HepG2 (cell line): ENCODE measurements around the gene SSPN. TPM values are rescaled to one million over a fixed set of nuclear protein-coding genes. Genes with fewer than 3 reads are reported as not detected.

ENCODE experiments used
- ATAC-seq: fragments of 200-7000 bp; cut with Tn5 transposase; 3 replicates; pipeline ENCODE4 v1.9.1; 2020; ENCODE audit warnings: mild to moderate bottlenecking, moderate library complexity
- BruUV-seq: library from RNA; stranded (reverse); fragments of 400-500 nt; replicated peaks from 2 replicates; lab custom pipeline; 2021; lab: Mats Ljungman, UMichigan
- CTCF ChIA-PET: fragments of 300-600 bp; formaldehyde crosslinking; extraction: SDS; loops from one replicate; lab custom pipeline; 2021; ENCODE audit warnings: low total read pairs, inconsistent platforms, low intra/inter-chr PET ratio; lab: Yijun Ruan, JAX
- POLR2A ChIA-PET: fragments of 350-600 bp; sonication (Branson Sonifier 250); formaldehyde crosslinking; loops from one replicate; lab custom pipeline; 2020; ENCODE audit warnings: antibody characterized with exemption, inconsistent platforms; lab: Yijun Ruan, JAX
- DNase-seq: peaks from one replicate; pipeline ENCODE4 v3.0.0-alpha.2; 2015; ENCODE audit warnings: low spot score
- FAIRE-seq: peaks from 3 replicates; lab custom pipeline; 2011; peaks lifted over from hg19 to GRCh38; lab: Jason Lieb, UNC
- H2AFZ ChIP-seq: one replicate; pipeline ENCODE4 v1.6.1; 2011; ENCODE audit warnings: low read length, inconsistent platforms
- H3K27ac ChIP-seq: fragments of 300-600 bp; 3 replicates; pipeline ENCODE4 v1.8.0; 2011; ENCODE audit warnings: mixed run types, mild to moderate bottlenecking, mixed read lengths, low read length, inconsistent platforms; ENCODE audit not compliant: insufficient read depth; ENCODE audit errors: extremely low read length
- H3K27me3 ChIP-seq, 2 experiments: fragments of 200-600 bp in 1 of 2; 2 replicates in 1 of 2; 3 replicates in 1 of 2; pipeline versions ENCODE4 v1.6.0 to v1.8.0; 2011; ENCODE audit warnings: low read length in 2 of 2, mild to moderate bottlenecking in 2 of 2, moderate library complexity in 2 of 2, inconsistent platforms in 1 of 2; ENCODE audit not compliant: insufficient read depth in 2 of 2, control insufficient read depth in 1 of 2
- H3K36me3 ChIP-seq, 2 experiments: fragments of 200-600 bp in 1 of 2; replicated peaks in 1 of 2; 2 replicates in 1 of 2; 3 replicates in 1 of 2; pipeline versions ENCODE4 v1.5.1 to v1.8.0; 2011; ENCODE audit warnings: low read length in 2 of 2, inconsistent platforms in 1 of 2; ENCODE audit not compliant: insufficient read depth in 2 of 2, control insufficient read depth in 1 of 2
- H3K4me1 ChIP-seq: 2 replicates; pipeline ENCODE4 v1.5.1; 2012; ENCODE audit warnings: low read length, inconsistent platforms; ENCODE audit not compliant: insufficient read depth
- H3K4me2 ChIP-seq: 2 replicates; pipeline ENCODE4 v1.6.0; 2011; ENCODE audit warnings: low read depth, low read length, inconsistent platforms
- H3K4me3 ChIP-seq, 3 experiments: fragments of 200-600 bp in 1 of 3; sonication (generic), shearing (Covaris generic) in 1 of 3; replicated peaks in 1 of 3; 2 replicates each; pipeline ENCODE4 v1.5.1; 2011 to 2016; ENCODE audit warnings: low read length in 3 of 3, inconsistent platforms in 2 of 3, low read depth in 2 of 3, mild to moderate bottlenecking in 2 of 3, control low read depth in 1 of 3, mixed read lengths in 1 of 3; ENCODE audit not compliant: insufficient read depth in 1 of 3
- H3K79me2 ChIP-seq: one replicate; pipeline ENCODE4 v1.6.1; 2011; ENCODE audit warnings: low read length, inconsistent platforms; ENCODE audit not compliant: insufficient read depth
- H3K9ac ChIP-seq: 2 replicates; pipeline ENCODE4 v1.6.0; 2011; ENCODE audit warnings: mild to moderate bottlenecking, low read depth, low read length, inconsistent platforms; ENCODE audit not compliant: insufficient read depth
- H3K9me3 ChIP-seq: 2 replicates; pipeline ENCODE4 v1.5.1; 2012; ENCODE audit warnings: mild to moderate bottlenecking, low read length
- H4K20me1 ChIP-seq: 2 replicates; pipeline ENCODE4 v1.6.0; 2011; ENCODE audit warnings: inconsistent platforms, mild to moderate bottlenecking, low read length, moderate library complexity; ENCODE audit not compliant: insufficient read depth
- EHMT2 ChIP-seq: fragments of 200-600 bp; sonication (generic); IDR thresholded peaks from 2 replicates; pipeline ENCODE4 v1.7.0; 2017; ENCODE audit warnings: antibody characterized with exemption, low read depth, low read length, borderline replicate concordance
- FOXJ3 ChIP-seq: sonication (generic); formaldehyde crosslinking; IDR thresholded peaks from 2 replicates; pipeline ENCODE4 v1.4.0; 2020; ENCODE audit warnings: missing genetic modification reagents, mild to moderate bottlenecking, borderline replicate concordance
- NR2F1 ChIP-seq, 2 experiments: fragments of 450-650 bp in 1 of 2; formaldehyde crosslinking in 1 of 2; IDR thresholded peaks; 2 replicates each; pipeline versions ENCODE4 v1.5.0 to v1.6.1; 2016 to 2020; ENCODE audit warnings: mild to moderate bottlenecking in 1 of 2, missing compliant biosample characterization in 1 of 2, missing genetic modification reagents in 1 of 2, moderate library complexity in 1 of 2
- RARA ChIP-seq: IDR thresholded peaks from 2 replicates; pipeline ENCODE4 v1.6.1; 2016; ENCODE audit warnings: missing genetic modification reagents, missing compliant biosample characterization
- ZBTB3 ChIP-seq: sonication (generic); formaldehyde crosslinking; IDR thresholded peaks from 2 replicates; pipeline ENCODE4 v1.4.0; 2020; ENCODE audit warnings: low read depth, mild to moderate bottlenecking, moderate library complexity, missing genetic modification reagents, borderline replicate concordance
- ZBTB8A ChIP-seq: sonication (generic); formaldehyde crosslinking; IDR thresholded peaks from 2 replicates; pipeline ENCODE4 v1.4.0; 2020; ENCODE audit warnings: mild to moderate bottlenecking, low read depth, missing genetic modification reagents, borderline replicate concordance
- ZNF12 ChIP-seq: sonication (generic); formaldehyde crosslinking; IDR thresholded peaks from 2 replicates; pipeline ENCODE4 v1.5.0; 2020; ENCODE audit warnings: missing genetic modification reagents
- ZNF260 ChIP-seq: sonication (generic); formaldehyde crosslinking; IDR thresholded peaks from 2 replicates; pipeline ENCODE4 v1.4.0; 2020; ENCODE audit warnings: missing genetic modification reagents, low read depth, mild to moderate bottlenecking, borderline replicate concordance
- ZNF441 ChIP-seq: sonication (generic); formaldehyde crosslinking; IDR thresholded peaks from 2 replicates; pipeline ENCODE4 v1.7.0; 2021; ENCODE audit warnings: missing genetic modification reagents, borderline replicate concordance
- ZNF451 ChIP-seq: sonication (generic); formaldehyde crosslinking; IDR thresholded peaks from 2 replicates; pipeline ENCODE4 v1.5.0; 2020; ENCODE audit warnings: mild to moderate bottlenecking, missing genetic modification reagents
- ZNF569 ChIP-seq: sonication (generic); formaldehyde crosslinking; IDR thresholded peaks from 2 replicates; pipeline ENCODE4 v1.5.0; 2020; ENCODE audit warnings: mild to moderate bottlenecking, missing genetic modification reagents, moderate library complexity, borderline replicate concordance
- in situ Hi-C: cut with HindIII; loops from 2 replicates; pipeline ENCODE4 v1.10.0; 2017; ENCODE audit warnings: low pct_unique_long_range_greater_than_20kb; ENCODE audit not compliant: extremely low pct_ligation_motif_present
- intact Hi-C: fragments of 100-400 bp; cut with micrococcal nuclease; formaldehyde crosslinking; loops from one replicate; pipeline ENCODE4 v1.10.0; 2022; ENCODE audit not compliant: unreplicated experiment
- polyA plus RNA-seq, 8 experiments: library from polyadenylated mRNA; depleted of rRNA in 3 of 8; stranded (reverse) in 7 of 8; unstranded in 1 of 8; fragments of >200 nt; fragmentation: Illumina TruSeq in 4 of 8; extraction: Trizol in 4 of 8; gene quantifications; 2 replicates each; pipeline versions ENCODE4 v1.2.1 to v1.2.3, GENCODE V29; 2011 to 2016; ENCODE audit warnings: low read depth in 4 of 8, missing spikeins in 1 of 8, mixed read lengths in 1 of 8; ENCODE audit not compliant: insufficient read depth in 1 of 8
- total RNA-seq, 5 experiments: library from RNA; depleted of rRNA; stranded (reverse); fragments of >200 nt; fragmentation: Illumina TruSeq; extraction: Trizol; gene quantifications; 2 replicates each; pipeline ENCODE4 v1.2.3, GENCODE V29; 2016; ENCODE audit warnings: low read depth in 1 of 5
- TF ChIP-seq, protein P1 (sequence below): sonication (generic); formaldehyde crosslinking; IDR thresholded peaks from one replicate; pipeline ENCODE4 v1.5.1; 2020; ENCODE audit warnings: mild to moderate bottlenecking, missing genetic modification reagents; ENCODE audit errors: not compliant biosample characterization
- TF ChIP-seq, protein P2 (sequence below): sonication (generic); formaldehyde crosslinking; IDR thresholded peaks from 2 replicates; pipeline ENCODE4 v1.4.0; 2020; ENCODE audit warnings: mild to moderate bottlenecking, missing genetic modification reagents

Gene SSPN
- total and polyA plus RNA-seq, 2 of the 13 experiments (the other 11 are each of a cell fraction or from before 2014, with no cell fraction given): not detected

DNA sequence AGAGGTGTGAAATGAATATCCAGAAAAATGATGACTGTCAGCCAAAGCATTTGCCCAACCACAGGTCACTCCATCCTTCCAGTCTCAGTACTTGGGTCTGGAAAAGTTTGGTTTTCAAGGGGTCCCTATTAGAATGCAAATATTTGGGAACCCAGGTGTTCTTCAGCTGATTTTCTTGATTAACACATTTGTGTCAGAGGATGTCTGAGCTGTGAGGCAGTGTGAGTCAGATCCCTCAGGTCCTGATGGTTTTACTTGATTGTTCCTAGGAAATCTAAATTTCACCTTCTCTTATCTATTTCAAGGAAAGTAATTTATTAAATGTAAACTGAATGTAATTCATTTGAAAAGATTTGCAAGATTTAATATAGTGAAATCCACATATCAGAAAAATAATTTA, 71.5 kb downstream of the SSPN start:
- intact Hi-C loops: no loop called here
- BruUV-seq: no TSS peak
- CTCF ChIA-PET: no interaction called here
- no peak for TF ChIP-seq ZNF12 (CRISPR knock-in tag)
- TF ChIP-seq FOXJ3 (CRISPR knock-in tag): no peak
- TF ChIP-seq ZNF569: no peak
- TF ChIP-seq, protein P1, sequence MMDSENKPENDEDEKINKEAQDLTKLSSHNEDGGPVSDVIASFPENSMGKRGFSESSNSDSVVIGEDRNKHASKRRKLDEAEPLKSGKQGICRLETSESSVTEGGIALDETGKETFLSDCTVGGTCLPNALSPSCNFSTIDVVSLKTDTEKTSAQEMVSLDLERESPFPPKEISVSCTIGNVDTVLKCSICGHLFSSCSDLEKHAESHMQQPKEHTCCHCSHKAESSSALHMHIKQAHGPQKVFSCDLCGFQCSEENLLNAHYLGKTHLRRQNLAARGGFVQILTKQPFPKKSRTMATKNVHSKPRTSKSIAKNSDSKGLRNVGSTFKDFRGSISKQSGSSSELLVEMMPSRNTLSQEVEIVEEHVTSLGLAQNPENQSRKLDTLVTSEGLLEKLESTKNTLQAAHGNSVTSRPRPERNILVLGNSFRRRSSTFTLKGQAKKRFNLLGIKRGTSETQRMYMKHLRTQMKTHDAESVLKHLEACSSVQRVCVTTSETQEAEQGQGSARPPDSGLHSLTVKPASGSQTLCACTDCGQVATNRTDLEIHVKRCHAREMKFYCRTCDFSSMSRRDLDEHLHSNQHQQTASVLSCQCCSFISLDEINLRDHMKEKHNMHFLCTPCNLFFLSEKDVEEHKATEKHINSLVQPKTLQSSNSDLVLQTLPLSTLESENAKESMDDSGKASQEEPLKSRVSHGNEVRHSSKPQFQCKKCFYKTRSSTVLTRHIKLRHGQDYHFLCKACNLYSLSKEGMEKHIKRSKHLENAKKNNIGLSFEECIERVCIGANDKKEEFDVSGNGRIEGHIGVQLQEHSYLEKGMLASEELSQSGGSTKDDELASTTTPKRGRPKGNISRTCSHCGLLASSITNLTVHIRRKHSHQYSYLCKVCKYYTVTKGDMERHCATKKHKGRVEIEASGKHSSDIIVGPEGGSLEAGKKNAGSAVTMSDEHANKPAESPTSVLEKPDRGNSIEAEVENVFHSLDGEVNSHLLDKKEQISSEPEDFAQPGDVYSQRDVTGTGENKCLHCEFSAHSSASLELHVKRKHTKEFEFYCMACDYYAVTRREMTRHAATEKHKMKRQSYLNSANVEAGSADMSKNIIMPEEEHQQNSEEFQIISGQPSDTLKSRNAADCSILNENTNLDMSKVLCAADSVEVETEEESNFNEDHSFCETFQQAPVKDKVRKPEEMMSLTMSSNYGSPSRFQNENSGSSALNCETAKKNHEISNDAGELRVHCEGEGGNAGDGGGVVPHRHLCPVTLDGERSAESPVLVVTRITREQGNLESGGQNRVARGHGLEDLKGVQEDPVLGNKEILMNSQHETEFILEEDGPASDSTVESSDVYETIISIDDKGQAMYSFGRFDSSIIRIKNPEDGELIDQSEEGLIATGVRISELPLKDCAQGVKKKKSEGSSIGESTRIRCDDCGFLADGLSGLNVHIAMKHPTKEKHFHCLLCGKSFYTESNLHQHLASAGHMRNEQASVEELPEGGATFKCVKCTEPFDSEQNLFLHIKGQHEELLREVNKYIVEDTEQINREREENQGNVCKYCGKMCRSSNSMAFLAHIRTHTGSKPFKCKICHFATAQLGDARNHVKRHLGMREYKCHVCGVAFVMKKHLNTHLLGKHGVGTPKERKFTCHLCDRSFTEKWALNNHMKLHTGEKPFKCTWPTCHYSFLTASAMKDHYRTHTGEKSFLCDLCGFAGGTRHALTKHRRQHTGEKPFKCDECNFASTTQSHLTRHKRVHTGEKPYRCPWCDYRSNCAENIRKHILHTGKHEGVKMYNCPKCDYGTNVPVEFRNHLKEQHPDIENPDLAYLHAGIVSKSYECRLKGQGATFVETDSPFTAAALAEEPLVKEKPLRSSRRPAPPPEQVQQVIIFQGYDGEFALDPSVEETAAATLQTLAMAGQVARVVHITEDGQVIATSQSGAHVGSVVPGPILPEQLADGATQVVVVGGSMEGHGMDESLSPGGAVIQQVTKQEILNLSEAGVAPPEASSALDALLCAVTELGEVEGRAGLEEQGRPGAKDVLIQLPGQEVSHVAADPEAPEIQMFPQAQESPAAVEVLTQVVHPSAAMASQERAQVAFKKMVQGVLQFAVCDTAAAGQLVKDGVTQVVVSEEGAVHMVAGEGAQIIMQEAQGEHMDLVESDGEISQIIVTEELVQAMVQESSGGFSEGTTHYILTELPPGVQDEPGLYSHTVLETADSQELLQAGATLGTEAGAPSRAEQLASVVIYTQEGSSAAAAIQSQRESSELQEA (CRISPR knock-in tag): no peak
- TF ChIP-seq RARA: no peak
- TF ChIP-seq EHMT2: no peak
- TF ChIP-seq ZBTB3 (CRISPR knock-in tag): no peak
- no peak for TF ChIP-seq NR2F1 (CRISPR knock-in tag; IDR thresholded peaks at IDR 0.05)
- TF ChIP-seq, protein P2, sequence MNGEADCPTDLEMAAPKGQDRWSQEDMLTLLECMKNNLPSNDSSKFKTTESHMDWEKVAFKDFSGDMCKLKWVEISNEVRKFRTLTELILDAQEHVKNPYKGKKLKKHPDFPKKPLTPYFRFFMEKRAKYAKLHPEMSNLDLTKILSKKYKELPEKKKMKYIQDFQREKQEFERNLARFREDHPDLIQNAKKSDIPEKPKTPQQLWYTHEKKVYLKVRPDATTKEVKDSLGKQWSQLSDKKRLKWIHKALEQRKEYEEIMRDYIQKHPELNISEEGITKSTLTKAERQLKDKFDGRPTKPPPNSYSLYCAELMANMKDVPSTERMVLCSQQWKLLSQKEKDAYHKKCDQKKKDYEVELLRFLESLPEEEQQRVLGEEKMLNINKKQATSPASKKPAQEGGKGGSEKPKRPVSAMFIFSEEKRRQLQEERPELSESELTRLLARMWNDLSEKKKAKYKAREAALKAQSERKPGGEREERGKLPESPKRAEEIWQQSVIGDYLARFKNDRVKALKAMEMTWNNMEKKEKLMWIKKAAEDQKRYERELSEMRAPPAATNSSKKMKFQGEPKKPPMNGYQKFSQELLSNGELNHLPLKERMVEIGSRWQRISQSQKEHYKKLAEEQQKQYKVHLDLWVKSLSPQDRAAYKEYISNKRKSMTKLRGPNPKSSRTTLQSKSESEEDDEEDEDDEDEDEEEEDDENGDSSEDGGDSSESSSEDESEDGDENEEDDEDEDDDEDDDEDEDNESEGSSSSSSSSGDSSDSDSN (CRISPR knock-in tag): no peak
- TF ChIP-seq ZNF260: no peak
- TF ChIP-seq ZBTB8A (CRISPR knock-in tag): no peak
- TF ChIP-seq ZNF441 (CRISPR knock-in tag): no peak
- no peak for TF ChIP-seq ZNF451 (CRISPR knock-in tag)
- no peak for ATAC-seq
- no peak for FAIRE-seq
- no peaks in the 10 kb centered on the region for H4K20me1 ChIP-seq
- no peak for DNase-seq
- in situ Hi-C loops: no loop called here
- no peaks in the 10 kb centered on the region for H3K27me3 ChIP-seq
- H2AFZ ChIP-seq: no peak overlapping the region
- no peaks in the 10 kb centered on the region for H3K9me3 ChIP-seq
- no peak overlapping the region for H3K9ac ChIP-seq
- H3K4me3 ChIP-seq: no peak overlapping the region
- no peak overlapping the region for H3K27ac ChIP-seq
- H3K36me3 ChIP-seq: no peaks in the 10 kb centered on the region
- no peak overlapping the region for H3K4me2 ChIP-seq
- peaks cover 16% of the 10 kb centered on the region for H3K4me1 ChIP-seq
- POLR2A ChIA-PET: no interaction called here
- no peaks in the 10 kb centered on the region for H3K79me2 ChIP-seq
